Raji (cell line): ENCODE results near the gene FAP.

Source experiments
- POLR2A ChIP-seq: IDR thresholded peaks from 2 replicates; pipeline ENCODE4 v1.6.1; 2011; ENCODE audit warnings: low read depth, low read length, control low read depth; ENCODE audit not compliant: insufficient read depth

Gene FAP

GRCh38 chr2:162143969-162144368 lies 99.3 kb downstream of the FAP start:
- TF ChIP-seq POLR2A: no peak

GRCh38 chr2:162138310-162138709 lies 104.9 kb downstream of the FAP start:
- TF ChIP-seq POLR2A: no peak

- no peak for TF ChIP-seq POLR2A
These were observed 115.8 kb downstream of the FAP start for GRCh38 chr2:162127422-162127821.

- TF ChIP-seq POLR2A: no peak
These were observed 116.7 kb downstream of the FAP start for GRCh38 chr2:162126527-162126926.

GRCh38 chr2:162126111-162126519 lies 117.1 kb downstream of the FAP start:
- no peak for TF ChIP-seq POLR2A

- TF ChIP-seq POLR2A: no peak
These were observed 118.1 kb downstream of the FAP start for GRCh38 chr2:162125138-162125537.

GRCh38 chr2:162123806-162124758 lies 119.2 kb downstream of the FAP start:
- no peak for TF ChIP-seq POLR2A
